Testis (tissue), 3 donors: ENCODE measurements around the gene SLC16A12. TPM values are rescaled to one million over a fixed set of nuclear protein-coding genes. Genes with fewer than 3 reads are reported as not detected.
"Not testable (repeated sequence)": the region's sequence is repeated elsewhere in the genome, so short reads cannot be mapped to it uniquely, and the experiment has no call there.

Source experiments
- DNase-seq: peaks from one replicate; pipeline ENCODE4 v3.0.0-alpha.2; 2019
- H3K27ac ChIP-seq, 2 donors: fragments of 200-600 bp; sonication (generic); one replicate each; pipeline ENCODE4 v1.5.1; 2019
- H3K27me3 ChIP-seq: fragments of 200-600 bp; sonication (generic); one replicate; pipeline ENCODE4 v1.5.1; 2019
- H3K36me3 ChIP-seq: fragments of 200-600 bp; sonication (generic); one replicate; pipeline ENCODE4 v1.5.1; 2017; ENCODE audit warnings: low read depth; ENCODE audit errors: missing control alignments
- H3K4me1 ChIP-seq: fragments of 200-600 bp; sonication (generic); one replicate; pipeline ENCODE4 v1.5.1; 2019
- H3K4me3 ChIP-seq, 2 donors: fragments of 200-600 bp; sonication (generic); one replicate each; pipeline ENCODE4 v1.5.1; 2017 to 2019
- H3K9me3 ChIP-seq: fragments of 200-600 bp; sonication (generic); one replicate; pipeline ENCODE4 v1.5.1; 2017
- POLR2A ChIP-seq: fragments of 450-650 bp; IDR thresholded peaks from one replicate; pipeline ENCODE4 v1.6.1; 2017; ENCODE audit warnings: antibody characterized with exemption, mild to moderate bottlenecking, moderate library complexity
- WGBS, 2 donors: methylation state at CpG; one replicate each; pipeline ENCODE4 v1.1.5; 2018; 5-methylcytosine and 5-hydroxymethylcytosine counted together
- intact Hi-C: fragments of 100-400 bp; cut with DNase I; formaldehyde crosslinking; loops from one replicate; pipeline ENCODE4 v1.15.1; 2023; ENCODE audit warnings: low total_unique reads
- polyA plus RNA-seq: library from polyadenylated mRNA; stranded (reverse); fragments of 350-450 nt; fragmentation: Illumina TruSeq; extraction: RNeasy Lipid Tissue Mini Kit (QIAGEN cat#74804); gene quantifications from one replicate; pipeline ENCODE4 v1.2.3, GENCODE V29; 2014; ENCODE audit warnings: low read depth, low replicate concordance; ENCODE audit not compliant: insufficient read depth
- total RNA-seq, 2 donors: library from RNA; depleted of rRNA; stranded (reverse); fragments of >200 nt; gene quantifications; one replicate each; pipeline ENCODE4 v1.2.3, GENCODE V29; 2016
- TF ChIP-seq, protein P1 (sequence below), 3 experiments: fragments of 450-650 bp in 2 of 3; fragments of 200-600 bp in 1 of 3; sonication (generic) in 1 of 3; IDR thresholded peaks; one replicate each; pipeline ENCODE4 v1.5.1; 2016 to 2019; ENCODE audit warnings: antibody characterized with exemption in 3 of 3, mild to moderate bottlenecking in 2 of 3, moderate library complexity in 1 of 3

SLC16A12 gene
- total and polyA plus RNA-seq, 3 donors from 2014 or later, result 1.9 to 6.0 (median 2.8) TPM

DNA sequence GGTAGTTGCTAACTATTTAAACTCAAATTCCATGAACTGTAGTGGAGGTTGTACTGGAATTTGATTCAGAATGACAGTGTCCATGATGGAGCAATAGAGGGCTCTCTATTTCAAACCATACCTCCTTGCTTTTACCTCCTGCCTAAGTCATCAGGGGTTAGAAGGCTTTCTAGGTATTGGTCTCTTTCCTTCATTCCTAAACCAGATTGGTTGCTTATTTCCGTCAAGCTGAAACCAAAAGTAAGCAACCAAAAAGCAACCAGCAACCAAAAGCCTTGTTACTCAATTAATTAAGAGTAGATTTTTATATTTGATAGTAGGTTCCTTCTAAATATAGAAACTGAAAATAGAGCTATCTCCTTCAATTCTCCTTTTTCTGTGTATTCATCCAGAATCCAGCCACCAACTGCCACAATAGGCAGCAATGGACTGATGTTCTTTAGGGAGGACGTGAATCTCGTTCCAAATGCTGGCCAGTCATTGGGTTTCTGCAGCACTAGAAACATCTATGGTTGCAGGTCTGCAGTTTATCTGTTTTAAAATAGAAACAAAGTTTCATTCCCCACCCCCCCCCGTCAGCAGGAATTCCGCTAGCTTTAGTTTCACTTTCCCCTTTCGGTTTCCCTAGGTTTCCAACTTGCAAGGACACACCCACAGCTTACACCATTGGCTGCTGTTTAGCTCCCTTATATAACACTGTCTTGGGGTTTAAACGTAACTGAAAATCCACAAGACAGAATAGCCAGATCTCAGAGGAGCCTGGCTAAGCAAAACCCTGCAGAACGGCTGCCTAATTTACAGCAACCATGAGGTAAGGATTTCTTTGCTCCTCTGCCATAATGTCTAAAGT, 143.3 kb downstream of the SLC16A12 start, which contains the start of gene IFIT1:
Gene IFIT1 (plus strand): TSS at position 717 of the 850 bp plus-strand sequence. CDS start 90 bp downstream, at position 807.
- H3K36me3 ChIP-seq, result no peaks in the 10 kb centered on the region
- H3K27me3 ChIP-seq, result no peaks in the 10 kb centered on the region
- DNase-seq, result peak; percentile 92
- peak within 1 kb of the TSS; percentile 75 to 85 for H3K27ac ChIP-seq
- intact Hi-C loops, result no loop called here
- peaks cover 26% of the 10 kb centered on the region for H3K4me1 ChIP-seq
- H3K4me3 ChIP-seq, result peak within 1 kb of the TSS; percentile 42 to 60
- 2 to 4% methylated on average over 8 of the region's 8 CpGs for WGBS, 2 donors
- TF ChIP-seq, protein P1, sequence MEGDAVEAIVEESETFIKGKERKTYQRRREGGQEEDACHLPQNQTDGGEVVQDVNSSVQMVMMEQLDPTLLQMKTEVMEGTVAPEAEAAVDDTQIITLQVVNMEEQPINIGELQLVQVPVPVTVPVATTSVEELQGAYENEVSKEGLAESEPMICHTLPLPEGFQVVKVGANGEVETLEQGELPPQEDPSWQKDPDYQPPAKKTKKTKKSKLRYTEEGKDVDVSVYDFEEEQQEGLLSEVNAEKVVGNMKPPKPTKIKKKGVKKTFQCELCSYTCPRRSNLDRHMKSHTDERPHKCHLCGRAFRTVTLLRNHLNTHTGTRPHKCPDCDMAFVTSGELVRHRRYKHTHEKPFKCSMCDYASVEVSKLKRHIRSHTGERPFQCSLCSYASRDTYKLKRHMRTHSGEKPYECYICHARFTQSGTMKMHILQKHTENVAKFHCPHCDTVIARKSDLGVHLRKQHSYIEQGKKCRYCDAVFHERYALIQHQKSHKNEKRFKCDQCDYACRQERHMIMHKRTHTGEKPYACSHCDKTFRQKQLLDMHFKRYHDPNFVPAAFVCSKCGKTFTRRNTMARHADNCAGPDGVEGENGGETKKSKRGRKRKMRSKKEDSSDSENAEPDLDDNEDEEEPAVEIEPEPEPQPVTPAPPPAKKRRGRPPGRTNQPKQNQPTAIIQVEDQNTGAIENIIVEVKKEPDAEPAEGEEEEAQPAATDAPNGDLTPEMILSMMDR (IDR thresholded peaks at IDR 0.05), result no peak
- TF ChIP-seq POLR2A, result peak; percentile 34
- H3K9me3 ChIP-seq, result no peaks in the 10 kb centered on the region

DNA sequence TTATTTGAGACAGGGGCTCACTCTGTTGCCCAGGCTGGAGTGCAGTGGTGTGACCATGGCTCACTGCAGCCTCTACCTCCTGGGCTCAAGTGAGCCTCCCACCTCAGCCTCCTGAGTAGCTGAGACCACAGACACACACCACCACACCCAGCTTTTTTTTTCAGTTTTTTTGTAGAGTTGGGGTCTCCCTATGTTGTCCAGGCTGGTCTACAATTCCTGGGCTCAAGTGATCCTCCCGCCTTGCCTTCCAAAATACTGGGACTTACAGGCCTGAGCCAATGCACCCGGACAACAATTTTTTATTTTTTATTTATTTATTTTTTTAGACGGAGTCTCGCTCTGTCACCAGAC, 144.2 kb downstream of the SLC16A12 start:
- intact Hi-C loops, result not testable (repeated sequence)

DNA sequence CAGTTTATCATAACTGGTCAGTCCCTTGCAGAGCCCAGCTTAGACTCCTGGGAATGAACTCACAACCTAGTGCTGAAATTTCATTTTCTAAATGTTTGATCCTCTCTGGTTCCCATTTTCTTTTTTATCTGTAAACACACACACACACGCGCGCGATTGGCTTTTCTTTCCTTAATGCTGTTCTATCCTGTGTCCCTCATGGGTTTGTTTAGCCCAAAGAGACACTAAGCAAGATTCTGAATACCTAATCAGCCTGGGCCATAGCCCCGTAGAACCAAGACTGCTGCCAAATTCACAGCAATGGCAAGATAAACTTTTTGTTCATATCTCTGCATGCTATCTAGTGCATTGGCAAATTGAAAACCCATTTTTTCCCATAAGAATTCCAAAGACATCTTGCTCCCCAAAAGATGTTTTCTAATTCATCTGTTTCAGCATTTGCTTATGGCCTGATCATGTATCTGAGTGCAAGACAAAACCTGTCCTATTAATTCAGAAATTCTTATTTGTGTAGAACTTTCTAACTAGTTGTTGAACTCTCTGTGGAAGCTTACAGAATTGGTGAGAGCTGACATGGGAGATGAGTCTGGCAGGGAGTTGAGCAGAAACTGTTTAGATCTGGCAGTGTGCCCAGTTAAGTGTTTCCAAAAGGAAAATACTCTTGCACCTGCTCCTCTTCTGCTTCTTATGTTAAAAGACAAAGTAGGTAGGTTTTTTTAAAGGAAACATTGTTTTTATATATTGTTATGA, 144.7 kb downstream of the SLC16A12 start:
- H3K4me3 ChIP-seq, result no peak overlapping the region
- H3K4me1 ChIP-seq, result peaks cover 26% of the 10 kb centered on the region
- no peaks in the 10 kb centered on the region for H3K36me3 ChIP-seq
- H3K27ac ChIP-seq, result peak overlapping the region; percentile 75 to 85
- 88 to 92% methylated on average over 5 of the region's 5 CpGs for WGBS, 2 donors
- DNase-seq, result no peak
- TF ChIP-seq, protein P1 (IDR thresholded peaks at IDR 0.05), result no peak
- no peak for TF ChIP-seq POLR2A
- intact Hi-C loops, result no loop called here
- no peaks in the 10 kb centered on the region for H3K9me3 ChIP-seq
- no peaks in the 10 kb centered on the region for H3K27me3 ChIP-seq

More for the DNA sequence above, 144.2 kb downstream of the SLC16A12 start:
- DNase-seq, H3K4me3 ChIP-seq, H3K36me3 ChIP-seq, H3K27me3 ChIP-seq, H3K9me3 ChIP-seq: not testable (repeated sequence)
- H3K27ac ChIP-seq, result peak overlapping the region; percentile 75 to 85
- H3K4me1 ChIP-seq, result peaks cover 26% of the 10 kb centered on the region
- 82 to 96% methylated on average over 4 of the region's 4 CpGs for WGBS, 2 donors

DNA sequence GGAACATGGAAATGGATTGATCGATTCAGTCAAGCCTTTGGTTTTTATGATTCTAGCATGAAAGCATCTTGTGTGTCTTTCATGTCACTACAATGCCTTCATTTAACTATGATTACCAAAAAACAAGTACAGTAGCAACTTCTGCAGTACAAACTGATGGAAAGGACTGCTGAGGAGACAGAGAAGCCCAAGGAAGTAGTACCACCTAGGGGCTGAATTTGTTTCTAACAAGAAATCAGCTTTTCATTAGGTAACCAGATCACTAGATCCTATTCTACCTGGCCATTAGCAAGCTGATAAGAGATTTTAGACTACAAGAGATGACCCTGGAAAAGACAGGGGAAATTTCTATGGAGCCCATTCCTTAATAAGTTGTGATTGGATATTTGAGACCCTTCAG, 146.1 kb downstream of the SLC16A12 start:
- H3K27ac ChIP-seq, result no peak overlapping the region
- DNase-seq, result no peak
- intact Hi-C loops, result no loop called here

DNA sequence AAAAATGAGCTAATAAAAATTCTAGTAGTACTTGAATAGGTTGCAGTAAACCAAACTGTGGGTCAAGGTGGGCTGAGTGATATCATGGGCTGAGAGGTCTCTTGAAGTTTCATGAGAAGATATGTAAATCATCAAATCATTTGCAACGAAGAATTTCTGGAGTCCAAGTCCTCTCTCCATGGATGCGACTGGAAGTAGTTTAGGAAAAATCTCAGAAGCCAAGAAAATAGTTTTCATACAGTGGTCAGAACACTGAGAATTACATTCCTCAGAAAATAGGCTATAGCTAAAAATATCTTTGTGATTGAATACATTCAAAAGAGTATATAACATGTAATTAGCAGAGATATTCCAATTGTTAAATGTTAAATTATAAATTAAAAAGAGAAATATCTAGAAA, 146.6 kb downstream of the SLC16A12 start:
- Histone ChIP-seq H3K27ac (no peak overlapping the region), H3K36me3 (no peaks in the 10 kb centered on the region), H3K4me3 (no peak overlapping the region), H3K4me1 (peaks cover 20% of the 10 kb centered on the region), H3K27me3 (no peaks in the 10 kb centered on the region), H3K9me3 (no peaks in the 10 kb centered on the region)
- no peak for DNase-seq
- 53 to 60% methylated on average over 2 of the region's 2 CpGs for WGBS, 2 donors
- intact Hi-C loops, result no loop called here
- no peak for TF ChIP-seq POLR2A
- TF ChIP-seq, protein P1 (IDR thresholded peaks at IDR 0.05), result no peak

More for the DNA sequence above, 146.1 kb downstream of the SLC16A12 start:
- H3K9me3 ChIP-seq, result no peaks in the 10 kb centered on the region
- TF ChIP-seq POLR2A, result no peak
- TF ChIP-seq, protein P1 (IDR thresholded peaks at IDR 0.05), result peak in 1 of 3 experiments; percentile 35
- no peak overlapping the region for H3K4me3 ChIP-seq
- peaks cover 25% of the 10 kb centered on the region for H3K4me1 ChIP-seq
- H3K36me3 ChIP-seq, result no peaks in the 10 kb centered on the region
- H3K27me3 ChIP-seq, result no peaks in the 10 kb centered on the region
- WGBS, 2 donors, result 73 to 85% methylated on average over 1 of the region's 1 CpG
